IPS-18c (cell line): ENCODE results near the gene INPP5F.
"Not testable (repeated sequence)": the region's sequence is repeated elsewhere in the genome, so short reads cannot be mapped to it uniquely, and the experiment has no call there.

ENCODE experiments used
- H3K4me3 ChIP-seq: 2 replicates; pipeline ENCODE4 v1.7.0; 2013; ENCODE audit warnings: low read depth, mild to moderate bottlenecking, low read length, moderate library complexity; ENCODE audit not compliant: insufficient read depth
- H3K9me3 ChIP-seq: one replicate; pipeline ENCODE4 v1.6.1; 2013; ENCODE audit warnings: mild to moderate bottlenecking, low read length, moderate library complexity; ENCODE audit not compliant: control insufficient read depth, insufficient read depth

INPP5F gene

GRCh38 chr10:119702583-119702982, 23.3 kb upstream of the INPP5F start:
- H3K9me3 ChIP-seq: peaks cover 3% of the 10 kb centered on the region
- H3K4me3 ChIP-seq: no peak overlapping the region

- Histone ChIP-seq H3K9me3 (peaks cover 6% of the 10 kb centered on the region), H3K4me3 (no peak overlapping the region)
Measured at GRCh38 chr10:119703903-119704508, 21.8 kb upstream of the INPP5F start.

- H3K4me3 ChIP-seq: no peak overlapping the region
- H3K9me3 ChIP-seq: peaks cover 6% of the 10 kb centered on the region
Measured at GRCh38 chr10:119705434-119705831, 20.4 kb upstream of the INPP5F start.

GRCh38 chr10:119706521-119707278, 19.1 kb upstream of the INPP5F start:
- Histone ChIP-seq H3K9me3 (peaks cover 10% of the 10 kb centered on the region), H3K4me3 (no peak overlapping the region)

DNA sequence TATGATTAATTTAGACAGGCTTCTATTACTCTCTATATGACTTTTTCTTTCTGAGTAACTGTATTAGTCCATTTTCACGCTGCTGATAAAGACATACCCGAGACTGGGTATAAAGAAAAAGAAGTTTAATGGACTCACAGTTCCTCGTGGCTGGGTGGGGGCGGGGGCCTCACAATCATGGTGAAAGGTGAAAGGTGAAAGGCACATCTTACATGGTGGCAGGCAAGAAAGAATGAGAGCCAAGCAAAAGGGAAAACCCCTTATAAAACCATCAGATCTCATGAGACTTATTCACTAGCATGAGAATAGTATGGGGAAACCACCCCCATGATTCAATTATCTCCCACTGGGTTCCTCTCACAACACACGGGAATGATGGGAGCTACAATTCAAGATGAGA, 18.5 kb upstream of the INPP5F start:
- not testable (repeated sequence) for H3K4me3 ChIP-seq
- peaks cover 10% of the 10 kb centered on the region for H3K9me3 ChIP-seq

DNA sequence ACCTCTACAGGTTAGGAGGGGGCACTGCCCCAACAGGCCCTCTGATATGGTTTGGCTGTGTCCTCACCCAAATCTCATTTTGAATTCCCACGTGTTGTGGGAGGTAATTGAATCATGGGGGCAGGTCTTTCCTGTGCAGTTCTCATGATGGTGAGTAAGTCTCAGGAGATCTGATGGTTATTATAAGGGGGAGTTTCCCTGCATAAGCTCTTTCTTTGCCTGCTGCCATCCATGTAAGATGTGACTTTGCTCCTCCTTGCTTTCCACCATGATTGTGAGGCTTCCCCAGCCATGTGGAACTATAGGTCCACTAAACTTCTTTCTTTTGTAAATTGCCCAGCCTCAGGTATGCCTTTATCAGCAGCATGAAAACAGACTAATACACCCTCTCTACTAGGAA, 14.9 kb upstream of the INPP5F start:
- not testable (repeated sequence) for H3K4me3 ChIP-seq
- H3K9me3 ChIP-seq: peaks cover 10% of the 10 kb centered on the region

GRCh38 chr10:119713744-119714483, 11.9 kb upstream of the INPP5F start:
- no peak overlapping the region for H3K4me3 ChIP-seq
- peaks cover 4% of the 10 kb centered on the region for H3K9me3 ChIP-seq

DNA sequence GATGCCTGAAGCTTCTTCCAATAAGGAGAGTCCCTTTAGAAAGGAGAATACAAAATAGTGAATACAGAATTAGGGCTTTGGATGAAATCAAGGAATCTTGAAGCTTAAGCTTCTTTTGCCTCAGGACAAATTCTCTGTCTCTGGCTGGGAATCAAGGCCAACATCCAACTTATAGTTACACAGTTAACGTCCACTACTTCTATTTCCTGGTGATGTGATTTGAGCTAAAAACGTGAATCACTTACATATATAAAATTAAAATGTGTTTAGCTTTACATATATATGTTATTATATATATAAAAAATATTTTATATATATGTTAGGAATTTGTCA, 11.4 kb upstream of the INPP5F start:
- no peak overlapping the region for H3K4me3 ChIP-seq
- peaks cover 4% of the 10 kb centered on the region for H3K9me3 ChIP-seq

DNA sequence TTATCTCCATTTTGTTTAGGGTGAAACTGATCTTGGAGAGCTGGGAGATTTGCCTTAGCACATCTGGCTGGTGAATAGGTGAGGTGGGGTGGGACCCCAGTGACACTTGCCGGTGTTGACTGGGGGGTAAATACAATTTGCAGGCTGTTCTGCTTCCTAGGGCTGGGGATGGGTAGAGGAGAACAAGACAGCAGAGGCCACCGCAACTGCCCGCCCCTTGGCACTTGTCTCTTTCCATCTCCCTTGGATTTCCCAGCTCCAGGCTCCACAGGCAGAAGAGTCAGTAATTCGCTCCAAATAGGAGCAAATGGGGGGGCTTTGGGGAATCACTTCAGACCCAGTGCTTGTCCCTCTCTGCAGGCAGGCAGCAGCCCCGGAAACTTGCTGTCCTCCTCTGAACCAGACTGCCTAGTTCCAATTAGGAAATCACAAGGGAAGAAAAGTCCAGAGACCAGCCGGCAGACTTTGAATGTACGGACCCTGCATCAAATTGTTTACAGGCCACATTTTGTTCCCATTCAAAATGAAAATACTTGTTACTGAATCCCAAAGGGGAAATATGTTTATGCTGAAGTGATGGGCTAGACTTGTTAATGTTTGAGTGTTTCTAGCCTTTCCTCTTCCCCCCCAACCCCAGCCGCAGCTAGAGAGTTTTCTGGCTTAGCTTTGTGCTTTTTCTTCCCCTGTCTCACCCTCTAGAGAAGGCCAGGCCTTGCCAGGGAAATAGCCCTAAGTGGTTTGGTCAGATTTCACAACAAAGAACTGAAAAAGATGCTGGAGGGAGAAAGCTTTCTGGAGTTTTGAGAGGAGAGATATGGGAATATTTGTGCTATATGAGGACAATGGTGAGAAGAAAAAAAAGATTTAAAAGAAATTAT, 10.0 kb upstream of the INPP5F start:
- Histone ChIP-seq H3K9me3 (peaks cover under 1% of the 10 kb centered on the region), H3K4me3 (no peak overlapping the region)

DNA sequence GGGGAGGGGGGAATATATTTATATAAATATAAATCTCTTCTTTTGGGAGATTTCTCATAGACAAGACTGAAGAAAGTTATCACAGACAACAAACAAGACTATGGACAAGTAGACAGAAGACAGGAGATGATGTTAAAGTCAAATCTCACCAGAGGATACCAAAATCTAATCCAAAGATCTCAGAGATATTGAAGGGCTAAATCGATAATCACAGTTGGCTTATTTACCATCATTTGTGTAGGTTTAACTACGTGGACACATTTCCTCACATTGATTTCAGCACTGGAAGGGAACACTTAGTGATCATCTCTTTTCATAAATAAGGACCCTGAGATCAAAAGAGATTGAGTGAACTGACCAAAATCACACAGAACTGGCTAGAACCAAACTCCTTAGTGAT, 2.7 kb upstream of the INPP5F start:
- Histone ChIP-seq H3K9me3 (peaks cover 2% of the 10 kb centered on the region), H3K4me3 (no peak overlapping the region)

- H3K9me3 ChIP-seq: peaks cover 2% of the 10 kb centered on the region
- H3K4me3 ChIP-seq: no peak overlapping the region
Measured at GRCh38 chr10:119723624-119724023, 2.2 kb upstream of the INPP5F start.

- Histone ChIP-seq H3K4me3 (peak overlapping the region; percentile 84), H3K9me3 (peaks cover 2% of the 10 kb centered on the region)
Measured at GRCh38 chr10:119724593-119725516, 995 bp upstream of the INPP5F start.

- H3K4me3 ChIP-seq: peak overlapping the region; percentile 84
- peaks cover 2% of the 10 kb centered on the region for H3K9me3 ChIP-seq
Measured at GRCh38 chr10:119725517-119725827, 378 bp upstream of the INPP5F start.

DNA sequence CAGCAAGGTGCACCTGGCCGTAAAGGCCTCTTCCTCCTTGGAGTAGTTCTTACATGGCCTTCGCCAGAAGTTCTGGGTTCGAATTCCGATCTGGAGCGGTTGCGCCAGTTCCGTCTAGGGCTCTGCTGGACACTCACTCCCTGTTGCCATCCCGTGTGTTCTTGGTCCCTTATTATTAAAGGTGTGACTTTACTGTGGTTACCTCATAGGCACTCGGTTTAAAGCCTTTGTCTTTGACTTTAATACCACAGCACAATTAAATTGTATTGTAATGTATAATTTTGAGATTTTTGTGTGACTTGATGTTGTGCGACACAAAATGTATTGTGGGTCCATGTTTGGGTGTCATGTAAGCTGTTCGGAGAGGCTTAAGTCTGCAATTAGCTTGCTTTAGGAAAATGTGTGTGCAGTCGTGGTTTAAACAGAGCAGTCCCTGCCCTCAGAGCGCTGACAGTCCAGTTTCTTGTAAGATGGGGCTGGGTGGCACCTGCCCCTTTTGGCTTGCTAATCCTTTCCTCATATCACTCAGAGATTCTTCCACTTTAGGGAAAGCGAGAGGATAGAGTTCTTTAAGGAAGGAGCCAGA, 919 bp downstream of the INPP5F start:
- Histone ChIP-seq H3K4me3 (peak overlapping the region; percentile 84), H3K9me3 (no peaks in the 10 kb centered on the region)

GRCh38 chr10:119728172-119728800, 2.4 kb downstream of the INPP5F start:
- no peaks in the 10 kb centered on the region for H3K9me3 ChIP-seq
- H3K4me3 ChIP-seq: no peak overlapping the region
